HK-2 (cell line): ENCODE data around the gene NADK.
"Not testable (repeated sequence)": the region's sequence is repeated elsewhere in the genome, so short reads cannot be mapped to it uniquely, and the experiment has no call there.

ENCODE experiments used
- DNase-seq: peaks from one replicate; pipeline ENCODE4 v3.0.0-alpha.2; 2018; ENCODE audit not compliant: unreplicated experiment

The NADK gene

DNA sequence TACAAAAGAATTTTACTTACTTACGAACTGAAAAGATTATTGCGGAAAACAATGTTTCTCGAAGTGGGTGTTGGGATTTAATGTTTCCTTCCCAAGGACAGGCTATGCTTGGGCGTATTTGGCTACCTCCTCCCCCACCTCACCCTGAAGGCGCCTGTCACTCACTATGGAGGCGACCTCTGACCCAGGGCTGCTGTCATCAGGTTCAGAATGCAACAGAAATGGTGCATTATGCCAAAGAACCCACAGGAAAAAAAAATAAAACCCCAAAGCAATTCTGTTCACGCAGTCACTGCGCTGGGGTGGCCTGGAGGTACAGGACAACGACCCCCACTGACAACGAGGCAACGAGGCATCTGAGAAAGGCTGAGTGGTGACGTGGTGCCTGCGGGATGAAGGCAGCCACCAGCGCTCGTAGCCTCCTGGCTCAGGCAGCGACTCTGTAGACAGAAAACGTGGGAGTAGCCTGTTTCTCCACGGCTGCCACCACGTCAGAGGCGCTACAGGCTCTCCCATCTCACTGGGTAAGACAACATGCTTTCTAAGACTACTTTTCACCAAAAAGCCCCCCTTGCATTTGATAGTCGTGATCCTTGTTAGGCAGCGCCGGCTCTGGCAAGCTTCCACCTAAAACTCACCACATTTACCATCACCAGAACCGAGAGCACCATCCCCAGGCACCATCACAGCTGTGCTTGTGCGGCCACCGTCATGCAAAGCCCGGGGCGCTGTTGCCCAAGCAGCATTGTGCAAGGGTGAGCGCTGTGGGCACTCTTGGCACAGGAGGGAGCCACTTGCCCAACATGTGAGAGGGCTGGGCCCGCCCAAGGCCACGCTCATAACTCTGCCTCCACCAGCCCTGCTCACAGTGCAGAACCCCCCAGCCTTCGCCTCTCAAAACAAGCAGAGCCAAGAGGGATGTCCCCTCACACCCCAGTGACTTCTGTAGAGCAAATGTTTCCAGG, 14.3 kb downstream of the NADK start:
- DNase-seq = no peak

GRCh38 chr1:1761504-1762376, 16.5 kb downstream of the NADK start:
- DNase-seq = no peak

- peak; percentile 32 for DNase-seq
Observed at GRCh38 chr1:1760715-1761114, 17.6 kb downstream of the NADK start.

DNA sequence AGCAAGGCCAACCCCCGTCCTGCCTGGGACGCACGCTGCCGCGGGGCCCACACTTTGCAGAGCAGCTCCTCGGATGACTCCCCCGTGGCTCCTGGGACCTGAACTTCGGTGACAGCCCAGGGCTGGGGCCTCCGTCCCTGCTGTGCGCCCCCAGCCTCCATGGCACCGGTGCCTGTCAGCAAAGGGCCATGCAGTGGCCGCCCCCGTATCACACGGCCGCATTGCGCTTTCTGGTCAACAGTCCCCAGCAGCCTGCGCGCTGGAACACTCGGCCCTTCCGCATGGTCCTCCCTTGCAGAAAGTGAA, 18.0 kb downstream of the NADK start:
- no peak for DNase-seq

- no peak for DNase-seq
Observed at GRCh38 chr1:1759456-1760344, 18.6 kb downstream of the NADK start.

GRCh38 chr1:1758692-1759455, 19.4 kb downstream of the NADK start:
- peak; percentile 88 for DNase-seq

DNA sequence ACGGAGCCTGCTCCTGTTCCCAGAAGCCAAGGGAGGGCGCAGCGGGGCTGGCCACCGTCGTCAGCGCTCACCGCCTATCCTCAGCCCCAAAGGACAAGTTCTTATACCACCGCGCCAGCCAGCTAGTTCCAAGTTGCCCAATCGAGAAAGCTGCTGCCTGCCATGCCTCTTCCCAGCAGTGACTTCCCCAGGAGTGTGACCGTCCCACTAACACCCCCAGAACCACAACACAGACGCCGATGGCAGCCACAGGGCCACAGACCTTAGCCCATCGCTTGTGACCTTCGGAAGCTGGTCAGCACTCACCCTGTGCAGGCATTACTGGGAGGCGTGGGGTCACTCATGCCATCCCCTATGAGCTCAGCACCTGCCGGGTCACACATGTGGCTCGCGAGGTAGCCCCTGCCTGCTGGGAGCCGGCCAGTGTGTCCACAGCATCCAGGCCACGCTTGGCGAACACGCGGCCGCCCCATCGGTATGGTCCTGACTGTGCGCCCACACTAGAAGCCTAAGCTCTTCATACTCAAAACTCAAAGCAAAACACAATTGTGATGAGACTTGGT, 20.1 kb downstream of the NADK start:
- DNase-seq = no peak

DNA sequence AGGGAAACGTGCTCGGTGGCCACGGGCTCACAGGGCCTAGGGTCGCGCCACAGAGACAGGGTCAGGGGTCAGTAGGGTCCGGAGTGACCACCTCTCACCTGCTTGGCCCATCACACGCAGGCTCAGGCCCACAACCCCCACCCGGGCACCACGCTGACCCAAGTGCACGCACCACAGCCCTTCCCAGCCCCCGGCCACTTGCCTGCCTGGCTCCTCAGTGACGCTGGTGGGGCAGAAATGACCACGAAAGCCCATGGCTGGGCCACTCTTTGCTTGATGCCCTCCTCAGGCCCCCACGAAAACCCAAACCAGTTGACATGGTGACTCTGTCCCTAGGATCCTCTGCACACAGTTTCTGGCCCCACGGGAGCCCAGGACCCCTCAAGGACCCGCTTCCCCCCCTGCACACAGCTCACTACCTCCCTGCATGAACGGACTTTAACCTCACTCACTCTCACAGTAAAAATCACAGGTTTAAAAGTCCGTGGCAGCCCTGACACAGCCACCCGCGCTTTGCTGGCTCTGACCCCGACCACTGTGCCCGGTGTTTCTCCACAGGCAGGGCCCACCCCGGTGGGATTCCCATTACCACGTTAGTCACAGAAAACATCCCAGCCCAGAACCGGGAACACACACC, 20.7 kb downstream of the NADK start:
- no peak for DNase-seq

DNA sequence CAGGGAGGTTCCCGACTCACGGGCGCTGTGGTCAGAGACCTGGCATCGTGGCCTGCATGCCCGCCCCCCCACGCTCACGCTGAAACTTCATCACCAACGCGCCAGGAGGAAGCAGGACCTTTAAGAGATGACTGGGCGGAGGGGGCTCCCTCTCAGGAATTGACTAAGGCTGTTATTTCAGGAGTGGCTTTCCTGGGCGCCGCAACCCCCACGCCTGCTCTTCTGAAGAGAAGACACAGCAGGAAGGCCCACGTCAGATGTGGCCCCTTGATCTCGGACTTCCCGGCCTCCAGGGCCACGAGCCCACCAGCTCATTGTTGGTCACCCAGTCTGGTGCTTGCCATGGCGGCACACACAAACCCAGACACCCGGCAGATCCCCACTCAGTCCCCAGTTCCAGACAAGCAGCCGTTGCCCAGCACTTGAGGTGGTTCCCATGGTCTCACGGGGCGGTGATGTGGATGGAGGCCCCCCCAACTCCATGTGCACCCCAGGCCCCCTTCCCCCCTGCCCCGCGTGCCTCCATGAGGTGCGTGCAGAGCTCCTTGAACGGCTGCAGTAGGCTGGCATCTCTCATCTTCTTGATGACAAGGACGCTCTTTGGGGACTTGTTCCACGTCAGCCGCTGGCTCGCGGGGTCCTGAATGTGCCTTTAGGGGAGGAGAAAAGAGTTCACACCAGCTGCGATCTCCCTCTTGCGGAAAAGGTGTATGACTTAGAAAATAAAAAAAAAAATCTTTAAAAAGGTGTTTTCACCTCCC, 21.4 kb downstream of the NADK start:
- DNase-seq = no peak

DNA sequence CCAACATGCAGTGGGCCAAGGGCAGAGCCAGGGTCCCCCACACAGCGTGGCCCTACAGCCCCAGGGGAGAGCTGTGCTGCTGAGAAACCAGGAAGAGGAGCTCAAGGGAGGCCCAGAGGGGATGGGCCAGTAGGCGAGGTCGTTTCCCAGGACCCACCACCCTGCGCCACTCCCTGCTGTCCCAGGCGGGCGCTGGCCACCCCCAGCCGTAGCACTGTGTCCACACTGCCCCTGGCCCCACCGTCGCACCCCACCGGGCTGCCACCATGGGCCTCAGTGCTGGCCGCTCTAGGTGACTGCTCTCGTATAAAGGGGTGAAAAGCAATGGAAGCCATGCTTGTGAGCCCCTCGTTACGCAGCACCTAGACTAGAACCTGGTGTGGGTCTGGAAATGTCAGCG, 22.4 kb downstream of the NADK start:
- DNase-seq = no peak

DNA sequence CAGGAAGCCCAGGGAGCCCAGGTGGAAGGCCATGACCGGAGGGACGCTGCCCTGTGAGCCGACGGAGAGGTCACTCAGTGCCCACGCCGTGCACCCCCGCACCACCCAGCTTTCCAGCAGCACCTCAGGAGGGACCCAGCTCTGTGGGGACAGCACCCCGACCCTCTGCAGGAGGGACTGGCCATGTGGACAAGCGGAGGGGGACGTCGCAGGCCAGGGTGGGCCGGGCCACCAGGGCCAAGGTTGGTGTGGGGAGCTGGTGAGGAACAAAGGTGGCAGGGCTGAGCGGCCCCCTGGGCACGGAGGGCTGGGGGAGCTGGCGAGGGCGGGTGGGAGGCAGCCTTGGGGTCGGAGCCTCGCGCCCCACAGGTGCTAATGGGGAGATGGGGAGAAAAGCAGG, 22.8 kb downstream of the NADK start:
- no peak for DNase-seq

DNA sequence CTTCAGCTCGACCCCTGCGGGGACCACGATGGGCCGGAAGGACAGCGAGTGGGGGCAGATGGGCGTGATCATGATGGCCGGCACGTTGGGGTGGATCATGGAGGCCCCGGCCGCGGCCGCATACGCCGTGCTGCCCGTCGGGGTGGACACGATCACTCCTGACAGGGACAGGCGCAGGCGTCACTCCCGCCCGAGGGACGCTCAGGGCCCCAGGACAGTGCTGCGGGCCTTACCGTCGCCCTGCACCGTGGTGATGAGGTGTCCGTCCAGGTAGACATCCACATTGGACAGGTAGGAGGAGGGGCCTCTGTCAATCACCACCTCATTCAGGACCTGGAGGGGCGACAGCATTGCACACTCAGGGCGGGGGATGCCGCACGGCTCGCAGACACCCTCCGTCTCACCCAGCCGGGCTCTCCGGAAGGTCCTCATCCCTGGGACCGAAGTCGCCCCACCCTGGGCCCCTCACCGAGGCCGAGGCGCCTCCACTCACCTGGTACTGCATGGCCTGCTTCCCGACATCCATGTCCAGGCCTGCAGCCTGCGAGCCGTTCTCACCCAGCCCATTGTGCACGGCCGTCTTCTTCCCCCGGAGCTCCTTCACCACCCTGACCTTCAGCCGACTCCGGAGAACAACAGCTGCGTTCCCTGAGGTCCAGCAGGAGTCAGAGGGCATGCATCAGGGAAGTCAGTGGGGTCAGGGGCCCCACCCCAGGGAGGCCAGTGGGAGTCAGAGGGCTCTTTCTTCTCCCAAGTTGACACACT, 24.0 kb downstream of the NADK start:
- no peak for DNase-seq

- no peak for DNase-seq
Observed at GRCh38 chr1:1753607-1754005, 24.7 kb downstream of the NADK start.

DNA sequence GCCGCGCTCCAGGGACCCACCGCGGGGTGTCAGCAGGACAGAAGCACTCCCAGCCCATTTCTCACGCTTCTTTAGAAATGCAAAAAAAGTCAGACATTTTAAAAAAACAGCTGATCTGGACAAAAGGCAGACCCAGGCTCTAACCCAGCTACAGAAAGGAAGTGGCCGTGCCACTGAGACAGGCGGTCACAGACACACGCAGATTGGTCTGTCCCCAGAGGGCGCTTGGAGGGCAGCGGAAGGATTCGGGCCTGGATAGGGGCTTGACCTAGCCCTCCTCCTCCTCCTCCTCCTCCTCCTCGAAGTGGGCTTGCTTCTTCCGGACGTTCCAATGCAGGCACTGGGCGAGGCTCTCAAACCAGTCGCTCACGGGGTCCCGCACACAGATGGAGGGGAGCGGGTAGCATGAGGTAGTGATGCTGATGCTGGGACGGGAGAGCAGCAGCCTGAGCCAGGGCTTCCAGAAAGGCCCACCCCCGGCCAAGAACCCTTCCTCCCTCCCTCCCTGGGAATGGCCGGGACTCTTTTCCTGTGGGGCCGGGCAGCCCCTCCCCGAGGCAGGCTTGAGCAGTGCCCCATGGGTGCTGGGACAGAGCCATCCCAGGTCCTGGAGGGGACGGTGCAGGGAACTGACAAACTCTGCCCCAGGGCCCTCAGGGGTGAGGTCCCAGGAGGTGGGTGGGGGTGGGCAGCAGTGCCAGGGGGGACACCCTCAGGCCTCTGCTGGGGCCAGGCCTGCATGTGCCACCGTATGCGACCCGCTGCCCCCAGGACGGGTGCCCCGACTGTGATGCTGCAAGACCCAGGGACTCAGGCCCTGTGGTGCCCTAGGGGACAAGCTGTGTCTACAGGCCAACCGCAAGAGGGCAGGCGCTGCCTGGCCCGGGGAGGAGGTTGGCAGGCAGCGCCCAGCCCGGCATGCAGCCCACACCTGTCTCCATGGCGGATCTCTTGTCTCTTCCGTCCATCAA, 25.3 kb downstream of the NADK start:
- DNase-seq = no peak

GRCh38 chr1:1752190-1752589, 26.1 kb downstream of the NADK start:
- no peak for DNase-seq

- DNase-seq = not testable (repeated sequence)
Observed at GRCh38 chr1:1749941-1750340, 28.3 kb downstream of the NADK start.

- DNase-seq = no peak
Observed at GRCh38 chr1:1748686-1749321, 29.5 kb downstream of the NADK start.
